A549 (cell line): Measurements from ENCODE around the gene PCDHA6. TPM values are rescaled to one million over a fixed set of nuclear protein-coding genes. Genes with fewer than 3 reads are reported as not detected.
A peak's percentile ranks its signal among the peaks of the same experiment; 100 is the strongest.
"Not testable (repeated sequence)": the region's sequence is repeated elsewhere in the genome, so short reads cannot be mapped to it uniquely, and the experiment has no call there.

ENCODE experiments used
- ATAC-seq, 2 experiments: fragments of 200-7000 bp in 1 of 2; fragments of >200 bp in 1 of 2; cut with Nextera tagmentation in 1 of 2; cut with Tn5 transposase in 1 of 2; 3 replicates each; pipeline versions ENCODE4 v1.8.0 to v1.9.1; 2018 to 2020; ENCODE audit warnings: mild to moderate bottlenecking in 1 of 2, moderate library complexity in 1 of 2
- CTCF ChIA-PET: fragments of 300-600 bp; sonication (Branson Sonifier 250); formaldehyde crosslinking; extraction: SDS; loops from one replicate; lab custom pipeline; 2021; ENCODE audit warnings: antibody characterized with exemption, inconsistent platforms; lab: Yijun Ruan, JAX
- POLR2A ChIA-PET: fragments of 350-600 bp; formaldehyde crosslinking; extraction: SDS; loops from one replicate; lab custom pipeline; 2021; ENCODE audit warnings: antibody characterized with exemption, inconsistent platforms; lab: Yijun Ruan, JAX
- DNase-seq, 2 experiments: peaks; one replicate each; pipeline versions ENCODE4 v3.0.0 to v3.0.0-alpha.2; 2011 to 2016; ENCODE audit warnings: low read depth in 1 of 2, low spot score in 1 of 2
- FAIRE-seq: peaks from 2 replicates; lab custom pipeline; 2011; peaks lifted over from hg19 to GRCh38; lab: Jason Lieb, UNC
- H3K27ac ChIP-seq, 2 experiments: fragments of >200 bp; sonication (Bioruptor Twin); formaldehyde crosslinking; 3 replicates each; pipeline ENCODE4 v1.5.1; 2016 to 2017
- H3K4me1 ChIP-seq: fragments of >200 bp; sonication (Bioruptor Twin); formaldehyde crosslinking; 3 replicates; pipeline ENCODE4 v1.6.1; 2016
- H3K4me2 ChIP-seq: fragments of >200 bp; sonication (Bioruptor Twin); formaldehyde crosslinking; 3 replicates; pipeline ENCODE4 v1.6.1; 2016
- H3K4me3 ChIP-seq: fragments of >200 bp; sonication (Bioruptor Twin); formaldehyde crosslinking; 3 replicates; pipeline ENCODE4 v1.5.1; 2016
- H3K9me3 ChIP-seq: fragments of >200 bp; sonication (Bioruptor Twin); formaldehyde crosslinking; 3 replicates; pipeline ENCODE4 v1.6.1; 2016
- CHD2 ChIP-seq: fragments of 150-350 bp; IDR thresholded peaks from 2 replicates; pipeline ENCODE4 v1.6.1; 2014; ENCODE audit warnings: low read length; ENCODE audit not compliant: partially characterized antibody
- ELK1 ChIP-seq: fragments of 150-350 bp; IDR thresholded peaks from 2 replicates; pipeline ENCODE4 v1.6.1; 2014; ENCODE audit warnings: low read depth, mild to moderate bottlenecking, low read length
- KDM5A ChIP-seq: fragments of 200-600 bp; sonication (generic); IDR thresholded peaks from 2 replicates; pipeline ENCODE4 v1.6.1; 2016; ENCODE audit warnings: antibody characterized with exemption, mild to moderate bottlenecking
- NPAS2 ChIP-seq: fragments of 250-450 bp; sonication (Bioruptor Pico); IDR thresholded peaks from 2 replicates; pipeline ENCODE4 v1.8.0; 2022; ENCODE audit warnings: mild to moderate bottlenecking, moderate library complexity, borderline replicate concordance
- NR3C1 ChIP-seq: fragments of >200 bp; sonication (Bioruptor Twin); formaldehyde crosslinking; IDR thresholded peaks from 3 replicates; pipeline ENCODE4 v1.6.1; 2017
- PBX3 ChIP-seq: IDR thresholded peaks from 2 replicates; pipeline ENCODE4 v1.6.1; 2012
- POLR2A ChIP-seq: IDR thresholded peaks from 2 replicates; pipeline ENCODE4 v1.6.1; 2012; ENCODE audit warnings: mild to moderate bottlenecking, low read length
- RARB ChIP-seq: fragments of 250-450 bp; sonication (Bioruptor Pico); IDR thresholded peaks from 2 replicates; pipeline ENCODE4 v1.8.0; 2021; ENCODE audit warnings: mild to moderate bottlenecking, moderate library complexity
- ZSCAN20 ChIP-seq: fragments of 250-450 bp; sonication (Bioruptor Pico); IDR thresholded peaks from 2 replicates; pipeline ENCODE4 v1.8.0; 2022; ENCODE audit warnings: mild to moderate bottlenecking, moderate library complexity
- WGBS: methylation state at CpG from one replicate; pipeline ENCODE4 v1.1.6; 2017; ENCODE audit errors: missing lambda C conversion rate; 5-methylcytosine and 5-hydroxymethylcytosine counted together
- polyA plus RNA-seq, 4 experiments: library from polyadenylated mRNA; depleted of rRNA in 3 of 4; stranded (reverse); fragments of >200 nt; fragmentation: RNase III in 1 of 4; extraction: RNeasy Plus Mini Kit Qiagen cat#74134 plus additional on column Dnase treatment in 1 of 4; gene quantifications; 2 replicates in 3 of 4; 3 replicates in 1 of 4; pipeline ENCODE4 v1.2.3, GENCODE V29; 2011 to 2017
- TF ChIP-seq, protein P1 (sequence below): fragments of >200 bp; sonication (Bioruptor Twin); formaldehyde crosslinking; IDR thresholded peaks from 3 replicates; pipeline ENCODE4 v1.5.1; 2016
- TF ChIP-seq, protein P2 (sequence below): fragments of 200-600 bp; sonication (generic); IDR thresholded peaks from 2 replicates; pipeline ENCODE4 v1.6.1; 2016; ENCODE audit warnings: antibody characterized with exemption, mild to moderate bottlenecking, moderate library complexity

PCDHA6 gene
- polyA plus RNA-seq, 2 of the 4 experiments (the other 2 are of a cell fraction) = 0.04 to 0.16 TPM

GRCh38 chr5:140800816-140801493 lies 26.8 kb upstream of the PCDHA6 start, which contains the start of gene PCDHA3 (continued):
- no peak for TF ChIP-seq ELK1
- TF ChIP-seq CHD2 = no peak

DNA sequence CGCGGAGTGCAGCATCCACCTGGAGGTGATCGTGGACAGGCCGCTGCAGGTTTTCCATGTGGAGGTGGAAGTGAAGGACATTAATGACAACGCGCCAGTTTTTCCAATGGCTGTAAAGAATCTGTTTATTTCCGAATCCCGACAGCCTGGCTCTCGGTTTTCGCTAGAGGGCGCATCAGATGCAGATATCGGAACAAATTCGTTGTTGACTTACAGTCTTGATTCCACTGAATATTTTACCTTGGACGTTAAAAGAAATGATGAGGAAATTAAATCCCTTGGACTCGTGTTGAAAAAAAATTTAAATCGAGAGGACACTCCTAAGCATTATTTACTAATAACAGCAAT lies 26.3 kb upstream of the PCDHA6 start:
- Histone ChIP-seq H3K4me1 (no peaks in the 10 kb centered on the region), H3K4me2 (peak overlapping the region; percentile 66), H3K4me3 (peak overlapping the region; percentile 49), H3K9me3 (peaks cover 32% of the 10 kb centered on the region), H3K27ac (peak overlapping the region; percentile 29 to 74; a peak in 5 of 6 replicates)
- ChIA-PET POLR2A (no interaction called here), CTCF (interaction anchor here (0.6 to 3.1 kb wide), 13 partner anchors 14 to 268 kb away, joined by 3 to 16 read pairs (median 4); partner anchors contain the start of genes PCDHA12 and PCDHA5)
- ATAC-seq (peak; percentile 56 to 83; a peak in 3 of 6 replicates), FAIRE-seq (no peak), DNase-seq (peak; percentile 29 to 57)
- 31% methylated on average over 16 of the region's 16 CpGs for WGBS
- TF ChIP-seq, protein P1, sequence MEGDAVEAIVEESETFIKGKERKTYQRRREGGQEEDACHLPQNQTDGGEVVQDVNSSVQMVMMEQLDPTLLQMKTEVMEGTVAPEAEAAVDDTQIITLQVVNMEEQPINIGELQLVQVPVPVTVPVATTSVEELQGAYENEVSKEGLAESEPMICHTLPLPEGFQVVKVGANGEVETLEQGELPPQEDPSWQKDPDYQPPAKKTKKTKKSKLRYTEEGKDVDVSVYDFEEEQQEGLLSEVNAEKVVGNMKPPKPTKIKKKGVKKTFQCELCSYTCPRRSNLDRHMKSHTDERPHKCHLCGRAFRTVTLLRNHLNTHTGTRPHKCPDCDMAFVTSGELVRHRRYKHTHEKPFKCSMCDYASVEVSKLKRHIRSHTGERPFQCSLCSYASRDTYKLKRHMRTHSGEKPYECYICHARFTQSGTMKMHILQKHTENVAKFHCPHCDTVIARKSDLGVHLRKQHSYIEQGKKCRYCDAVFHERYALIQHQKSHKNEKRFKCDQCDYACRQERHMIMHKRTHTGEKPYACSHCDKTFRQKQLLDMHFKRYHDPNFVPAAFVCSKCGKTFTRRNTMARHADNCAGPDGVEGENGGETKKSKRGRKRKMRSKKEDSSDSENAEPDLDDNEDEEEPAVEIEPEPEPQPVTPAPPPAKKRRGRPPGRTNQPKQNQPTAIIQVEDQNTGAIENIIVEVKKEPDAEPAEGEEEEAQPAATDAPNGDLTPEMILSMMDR = peak; percentile 31; the same call in 1 of the 3 replicates
- TF ChIP-seq PBX3 (no peak), NR3C1 (no peak), RARB (CRISPR knock-in tag) (no peak), NPAS2 (CRISPR knock-in tag) (no peak), POLR2A (no peak), ZSCAN20 (CRISPR knock-in tag) (no peak), KDM5A (no peak)
- TF ChIP-seq, protein P2, sequence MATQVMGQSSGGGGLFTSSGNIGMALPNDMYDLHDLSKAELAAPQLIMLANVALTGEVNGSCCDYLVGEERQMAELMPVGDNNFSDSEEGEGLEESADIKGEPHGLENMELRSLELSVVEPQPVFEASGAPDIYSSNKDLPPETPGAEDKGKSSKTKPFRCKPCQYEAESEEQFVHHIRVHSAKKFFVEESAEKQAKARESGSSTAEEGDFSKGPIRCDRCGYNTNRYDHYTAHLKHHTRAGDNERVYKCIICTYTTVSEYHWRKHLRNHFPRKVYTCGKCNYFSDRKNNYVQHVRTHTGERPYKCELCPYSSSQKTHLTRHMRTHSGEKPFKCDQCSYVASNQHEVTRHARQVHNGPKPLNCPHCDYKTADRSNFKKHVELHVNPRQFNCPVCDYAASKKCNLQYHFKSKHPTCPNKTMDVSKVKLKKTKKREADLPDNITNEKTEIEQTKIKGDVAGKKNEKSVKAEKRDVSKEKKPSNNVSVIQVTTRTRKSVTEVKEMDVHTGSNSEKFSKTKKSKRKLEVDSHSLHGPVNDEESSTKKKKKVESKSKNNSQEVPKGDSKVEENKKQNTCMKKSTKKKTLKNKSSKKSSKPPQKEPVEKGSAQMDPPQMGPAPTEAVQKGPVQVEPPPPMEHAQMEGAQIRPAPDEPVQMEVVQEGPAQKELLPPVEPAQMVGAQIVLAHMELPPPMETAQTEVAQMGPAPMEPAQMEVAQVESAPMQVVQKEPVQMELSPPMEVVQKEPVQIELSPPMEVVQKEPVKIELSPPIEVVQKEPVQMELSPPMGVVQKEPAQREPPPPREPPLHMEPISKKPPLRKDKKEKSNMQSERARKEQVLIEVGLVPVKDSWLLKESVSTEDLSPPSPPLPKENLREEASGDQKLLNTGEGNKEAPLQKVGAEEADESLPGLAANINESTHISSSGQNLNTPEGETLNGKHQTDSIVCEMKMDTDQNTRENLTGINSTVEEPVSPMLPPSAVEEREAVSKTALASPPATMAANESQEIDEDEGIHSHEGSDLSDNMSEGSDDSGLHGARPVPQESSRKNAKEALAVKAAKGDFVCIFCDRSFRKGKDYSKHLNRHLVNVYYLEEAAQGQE = no peak

- ATAC-seq, H3K27ac ChIP-seq, POLR2A ChIA-PET, H3K4me3 ChIP-seq, H3K4me1 ChIP-seq, DNase-seq, FAIRE-seq, H3K4me2 ChIP-seq: not testable (repeated sequence)
- H3K9me3 ChIP-seq = peaks cover 29% of the 10 kb centered on the region
- WGBS = 82% methylated on average over 45 of the region's 45 CpGs
- CTCF ChIA-PET = interaction anchor here (1.0 to 3.1 kb wide), 9 partner anchors 13 to 267 kb away, joined by 3 to 16 read pairs (median 4); partner anchors contain the start of genes PCDHA12 and PCDHA5
Observed at GRCh38 chr5:140802381-140802780, 25.4 kb upstream of the PCDHA6 start.
